Pancreas (tissue), 10 donors: ENCODE measurements around the gene DPH5. TPM values are rescaled to one million over a fixed set of nuclear protein-coding genes. Genes with fewer than 3 reads are reported as not detected.

Experiments
- ATAC-seq, 4 donors: fragments of 200-7000 bp; cut with Tn5 transposase; one replicate each; pipeline versions ENCODE4 v1.8.0 to v1.9.1; 2020; ENCODE audit warnings: mild to moderate bottlenecking in 4 of 4, moderate library complexity in 4 of 4
- DNase-seq, 6 donors: peaks; one replicate each; pipeline ENCODE4 v3.0.0-alpha.2; 2020
- FAIRE-seq: peaks from 2 replicates; lab custom pipeline; 2012; peaks lifted over from hg19 to GRCh38; lab: Jason Lieb, UNC
- H3K27ac ChIP-seq, 4 donors: fragments of 200-600 bp; sonication (generic); 1 replicate in 3 of 4; 2 replicates in 1 of 4; pipeline versions ENCODE4 v1.5.0 to v1.8.0; 2020
- H3K27me3 ChIP-seq, 4 donors: fragments of 200-600 bp; one replicate each; pipeline ENCODE4 v1.8.0; 2021
- H3K36me3 ChIP-seq, 3 donors: fragments of 200-600 bp; sonication (generic) in 1 of 3; one replicate each; pipeline versions ENCODE4 v1.5.0 to v1.8.0; 2020 to 2021
- H3K4me1 ChIP-seq, 3 donors: fragments of 200-600 bp; one replicate each; pipeline ENCODE4 v1.8.0; 2021
- H3K4me3 ChIP-seq, 4 donors: fragments of 200-600 bp; sonication (generic) in 2 of 4; one replicate each; pipeline versions ENCODE4 v1.5.0 to v1.8.0; 2020 to 2021
- H3K9me3 ChIP-seq, 4 donors: fragments of 200-600 bp; one replicate each; pipeline ENCODE4 v1.8.0; 2021
- WGBS, 2 donors: extraction: QIAGEN DNeasy Blood & Tissue Kit; methylation state at CpG; one replicate each; pipeline ENCODE4 v1.1.7; 2013; 5-methylcytosine and 5-hydroxymethylcytosine counted together
- intact Hi-C, 3 donors: fragments of 100-400 bp; cut with DNase I; formaldehyde crosslinking; loops; one replicate each; pipeline versions ENCODE4 v1.11.1 to v1.14.2; 2022
- polyA plus RNA-seq, 2 donors: library from polyadenylated mRNA; stranded (reverse); fragments of 200-250 nt; gene quantifications; one replicate each; pipeline ENCODE4 v1.2.3, GENCODE V29; 2013
- total RNA-seq, 6 donors: library from RNA; stranded (reverse); fragmentation: NEBNext Ultra II Directional in 4 of 6; extraction: Animal tissue kit (Norgen Biotek cat#: 25700) in 4 of 6; gene quantifications; one replicate each; pipeline versions ENCODE4 v1.2.1 to v1.2.4, GENCODE V29; 2021 to 2023
- TF ChIP-seq, protein P1 (sequence below), 4 donors: fragments of 200-600 bp; sonication (generic) in 3 of 4; IDR thresholded peaks; one replicate each; pipeline versions ENCODE4 v1.5.0 to v1.8.0; 2021; ENCODE audit warnings: antibody characterized with exemption in 4 of 4
- donor health status: healthy with polysubstance abuse.
- donor health status: DM: no; HTN: no; CAD: no; lungs with moderate emphysema.
- donor health status: DM: no; HTN: no; CAD: no.
- donor health status: control.
- donor health status: control.
- donor health status: Bipolar disorder and iron deficiency.
- donor health status: DM: yes; HTN: yes; CAD: no.
- donor health status: DM: no; HTN: no; CAD: no.
- donor health status: DM: no; HTN: no; CAD: no.
- donor health status: DM: yes; HTN: yes; CAD: no.

The DPH5 gene
- total and polyA plus RNA-seq, 8 donors = 17.5 to 29.5 (median 24.4) TPM

DNA sequence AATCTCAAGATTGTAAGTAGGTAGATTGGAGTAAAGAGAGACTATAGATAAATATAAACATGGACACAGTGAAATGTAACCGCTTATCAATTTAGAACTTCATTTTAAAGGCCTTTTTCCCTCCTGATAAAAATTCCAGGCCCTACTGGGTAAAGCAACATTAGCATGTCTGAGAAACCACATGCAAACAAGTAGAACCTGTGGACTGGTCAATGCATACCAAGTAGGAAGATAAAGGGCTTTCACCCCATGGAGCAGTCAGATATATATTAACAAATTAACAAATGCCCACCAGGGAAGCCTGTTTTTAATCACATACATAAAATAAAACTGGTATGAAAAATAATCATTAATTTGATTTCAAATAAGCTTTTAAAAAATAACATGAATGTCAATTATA is 8.1 kb downstream of the DPH5 start:
- WGBS, 2 donors = 96 to 99% methylated on average over 1 of the region's 1 CpG
- no peak for DNase-seq
- intact Hi-C loops = no loop called here

DNA sequence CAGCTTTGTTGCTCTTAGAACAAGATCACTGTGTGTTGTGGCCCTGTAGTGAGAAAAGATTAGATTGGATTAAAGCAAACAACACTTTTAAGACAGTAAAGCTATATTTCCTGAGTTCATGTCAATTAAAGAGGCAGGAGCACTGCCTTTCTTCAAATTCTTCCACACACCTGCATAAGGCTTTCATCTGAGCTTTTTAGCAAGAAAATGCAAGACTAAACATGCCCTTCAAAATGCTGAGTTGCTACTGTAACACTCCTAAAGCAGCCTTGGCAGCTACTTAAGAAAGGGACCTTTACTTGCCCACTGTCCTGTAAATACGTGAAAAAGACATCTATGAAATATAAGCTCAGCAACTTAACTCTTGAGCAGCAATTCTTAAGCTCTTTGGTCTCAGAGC is 11.8 kb downstream of the DPH5 start:
- TF ChIP-seq, protein P1, sequence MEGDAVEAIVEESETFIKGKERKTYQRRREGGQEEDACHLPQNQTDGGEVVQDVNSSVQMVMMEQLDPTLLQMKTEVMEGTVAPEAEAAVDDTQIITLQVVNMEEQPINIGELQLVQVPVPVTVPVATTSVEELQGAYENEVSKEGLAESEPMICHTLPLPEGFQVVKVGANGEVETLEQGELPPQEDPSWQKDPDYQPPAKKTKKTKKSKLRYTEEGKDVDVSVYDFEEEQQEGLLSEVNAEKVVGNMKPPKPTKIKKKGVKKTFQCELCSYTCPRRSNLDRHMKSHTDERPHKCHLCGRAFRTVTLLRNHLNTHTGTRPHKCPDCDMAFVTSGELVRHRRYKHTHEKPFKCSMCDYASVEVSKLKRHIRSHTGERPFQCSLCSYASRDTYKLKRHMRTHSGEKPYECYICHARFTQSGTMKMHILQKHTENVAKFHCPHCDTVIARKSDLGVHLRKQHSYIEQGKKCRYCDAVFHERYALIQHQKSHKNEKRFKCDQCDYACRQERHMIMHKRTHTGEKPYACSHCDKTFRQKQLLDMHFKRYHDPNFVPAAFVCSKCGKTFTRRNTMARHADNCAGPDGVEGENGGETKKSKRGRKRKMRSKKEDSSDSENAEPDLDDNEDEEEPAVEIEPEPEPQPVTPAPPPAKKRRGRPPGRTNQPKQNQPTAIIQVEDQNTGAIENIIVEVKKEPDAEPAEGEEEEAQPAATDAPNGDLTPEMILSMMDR (IDR thresholded peaks at IDR 0.05) = no peak
- no peak for FAIRE-seq
- no peak overlapping the region for H3K27ac ChIP-seq
- H3K4me1 ChIP-seq = no peaks in the 10 kb centered on the region
- 75 to 77% methylated on average over 1 of the region's 1 CpG for WGBS, 2 donors
- intact Hi-C loops = no loop called here
- no peaks in the 10 kb centered on the region for H3K27me3 ChIP-seq
- ATAC-seq = no peak
- no peak for DNase-seq
- H3K4me3 ChIP-seq = no peak overlapping the region
- H3K36me3 ChIP-seq = no peaks in the 10 kb centered on the region
- H3K9me3 ChIP-seq = no peaks in the 10 kb centered on the region

More for the DNA sequence above, 8.1 kb downstream of the DPH5 start:
- TF ChIP-seq, protein P1 (IDR thresholded peaks at IDR 0.05) = no peak
- Histone ChIP-seq H3K36me3 (peaks cover 0 to 3% (median 0%) of the 10 kb centered on the region in 3 donors), H3K4me3 (no peak overlapping the region), H3K27ac (no peak overlapping the region), H3K27me3 (no peaks in the 10 kb centered on the region), H3K4me1 (no peaks in the 10 kb centered on the region), H3K9me3 (no peaks in the 10 kb centered on the region)
- no peak for ATAC-seq
- no peak for FAIRE-seq

DNA sequence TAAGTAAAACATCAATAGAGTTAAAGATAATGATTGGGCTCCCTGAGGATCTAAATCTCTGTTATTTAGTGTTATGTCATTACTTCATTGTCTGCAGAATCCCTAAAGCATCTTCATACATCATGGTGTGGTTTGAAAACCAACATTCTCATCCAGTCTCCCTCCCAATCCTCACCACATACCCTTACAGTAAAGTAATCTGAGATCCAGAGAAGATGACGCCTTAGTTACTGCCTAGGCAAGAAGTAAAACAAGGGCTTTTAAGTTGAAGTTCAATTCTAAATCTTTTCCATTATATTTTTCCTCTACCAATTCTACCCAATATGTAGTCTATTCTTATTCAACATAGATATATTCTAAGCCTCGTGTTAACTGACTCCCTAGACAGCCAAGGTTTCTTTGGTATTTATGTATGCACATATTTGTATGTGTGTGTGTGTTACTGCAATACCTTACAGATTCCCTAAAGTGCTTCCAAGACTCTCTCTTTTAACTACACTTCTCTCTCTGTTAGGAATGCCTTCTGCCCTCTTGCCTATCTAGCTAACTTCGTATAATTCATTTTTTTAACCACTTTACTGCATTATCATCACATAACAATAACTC is 17.3 kb downstream of the DPH5 start:
- no peaks in the 10 kb centered on the region for H3K36me3 ChIP-seq
- no peak overlapping the region for H3K4me3 ChIP-seq
- WGBS, 2 donors = 91 to 94% methylated on average over 3 of the region's 3 CpGs
- no peak overlapping the region for H3K27ac ChIP-seq
- no peaks in the 10 kb centered on the region for H3K9me3 ChIP-seq
- H3K27me3 ChIP-seq = no peaks in the 10 kb centered on the region
- intact Hi-C loops = no loop called here
- TF ChIP-seq, protein P1 (IDR thresholded peaks at IDR 0.05) = no peak
- no peak for ATAC-seq
- peaks cover 0 to 12% (median 0%) of the 10 kb centered on the region in 3 donors for H3K4me1 ChIP-seq
- DNase-seq = no peak
- no peak for FAIRE-seq

DNA sequence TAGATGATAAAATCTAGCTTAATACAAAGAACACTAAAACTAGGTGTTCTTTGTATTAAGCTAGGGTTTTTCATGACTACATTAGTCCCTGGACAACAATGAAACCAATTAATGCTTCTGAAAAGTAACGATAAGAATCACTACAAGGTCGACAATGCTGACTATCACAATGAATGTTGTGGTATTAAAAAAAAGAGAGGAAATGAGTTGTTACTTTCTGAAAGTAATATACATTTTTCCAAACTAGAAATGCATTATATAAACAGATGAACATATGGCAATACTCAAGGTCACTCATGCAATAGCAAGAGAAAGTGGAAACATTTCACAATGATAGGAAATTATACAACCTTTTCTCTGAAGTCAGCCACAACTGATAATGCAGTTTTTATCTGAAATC is 19.0 kb downstream of the DPH5 start:
- ATAC-seq = no peak

DNA sequence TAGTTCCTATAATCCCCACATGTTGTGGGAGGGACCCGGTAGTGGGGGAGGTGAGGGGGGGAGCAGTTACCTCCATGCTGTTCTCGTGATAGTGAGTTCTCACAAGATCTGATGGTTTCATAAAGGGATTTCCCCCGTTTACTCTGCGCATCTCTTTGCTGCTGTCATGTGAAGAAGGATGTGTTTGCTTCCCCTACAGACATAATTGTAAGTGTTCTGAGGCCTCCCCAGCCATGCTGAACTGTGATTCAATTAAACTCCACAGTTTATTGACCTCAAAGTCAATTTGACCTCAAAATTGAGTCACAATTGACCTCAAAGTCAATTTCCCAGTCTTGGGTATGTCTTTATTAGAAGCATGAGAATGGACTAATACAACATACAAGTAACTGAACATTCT is 19.7 kb downstream of the DPH5 start:
- H3K36me3 ChIP-seq = no peaks in the 10 kb centered on the region
- ATAC-seq (no peak), FAIRE-seq (no peak), DNase-seq (no peak)
- intact Hi-C loops = no loop called here
- H3K27ac ChIP-seq = no peak overlapping the region
- no peaks in the 10 kb centered on the region for H3K9me3 ChIP-seq
- TF ChIP-seq, protein P1 (IDR thresholded peaks at IDR 0.05) = no peak
- H3K4me1 ChIP-seq = peaks cover 0 to 15% (median 0%) of the 10 kb centered on the region in 3 donors
- 95 to 96% methylated on average over 4 of the region's 4 CpGs for WGBS, 2 donors
- no peaks in the 10 kb centered on the region for H3K27me3 ChIP-seq
- H3K4me3 ChIP-seq = no peak overlapping the region

More for the DNA sequence above, 19.0 kb downstream of the DPH5 start:
- FAIRE-seq (no peak), DNase-seq (no peak)
- no peaks in the 10 kb centered on the region for H3K27me3 ChIP-seq
- intact Hi-C loops = no loop called here
- TF ChIP-seq, protein P1 (IDR thresholded peaks at IDR 0.05) = no peak
- H3K36me3 ChIP-seq = no peaks in the 10 kb centered on the region
- WGBS, 2 donors = 74 to 81% methylated on average over 2 of the region's 2 CpGs
- no peaks in the 10 kb centered on the region for H3K9me3 ChIP-seq
- no peak overlapping the region for H3K4me3 ChIP-seq
- H3K4me1 ChIP-seq = peaks cover 0 to 15% (median 0%) of the 10 kb centered on the region in 3 donors
- no peak overlapping the region for H3K27ac ChIP-seq
